ENCODE data around the gene RBM26. TPM values are rescaled to one million over a fixed set of nuclear protein-coding genes. Genes with fewer than 3 reads are reported as not detected.

Gene RBM26
- total and polyA plus RNA-seq, 2 of the 4 experiments (the other 2 are of a cell fraction) = 17.6 to 18.1 TPM

DNA sequence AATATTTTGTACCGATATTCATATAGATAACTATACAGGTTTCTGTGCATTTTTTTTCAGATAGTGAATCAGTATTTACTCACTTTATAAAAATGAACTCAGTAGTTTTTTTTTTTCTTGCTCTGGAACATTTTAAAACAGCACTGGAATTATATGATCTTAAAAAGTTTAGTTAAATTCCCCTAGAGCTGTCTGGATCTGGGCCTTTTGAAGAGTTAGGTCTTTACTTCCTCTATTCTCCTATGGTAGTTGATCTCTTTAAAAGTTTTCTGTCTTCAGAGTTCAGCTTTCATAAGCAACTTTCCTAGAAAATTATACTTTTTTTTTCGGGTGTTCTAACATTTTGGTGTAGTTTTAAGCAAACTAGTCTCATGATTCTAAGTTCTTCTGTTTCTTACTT, 21.8 kb upstream of the RBM26 start:
- POLR2A ChIA-PET (ENCODE audit: unreplicated experiment) = no interaction called here
- intact Hi-C loops (cut with micrococcal nuclease) (loop anchor here (10.0 kb wide), 1 partner anchor 917 kb away; the partner anchor contains the start of gene SPRY2), dilution Hi-C loops (cut with HindIII; ENCODE audit: low sequenced_read_pairs, unreplicated experiment) (loop anchor here (25.0 kb wide), 1 partner anchor 109 kb away; no protein-coding TSS in a partner anchor), in situ Hi-C loops (cut with MboI; ENCODE audit: low sequenced_read_pairs) (loop anchor here (5.0 kb wide), 1 partner anchor 114 kb away; no protein-coding TSS in a partner anchor)
- Histone ChIP-seq H4K91ac (ENCODE audit: insufficient read depth, low read depth, low read length) (no peak overlapping the region), H2BK120ac (ENCODE audit: low read depth, low read length) (no peak overlapping the region), H3K4me3 (ENCODE audit: insufficient read depth, low read depth, low read length) (no peak overlapping the region), H2BK20ac (ENCODE audit: low read depth, low read length) (no peak overlapping the region), H2AK9ac (replicated peaks; ENCODE audit: low read depth, low read length, poor library complexity) (no peak overlapping the region), H3K27me3 (ENCODE audit: control insufficient read depth, insufficient read depth, low read length) (no peaks in the 10 kb centered on the region), H4K20me1 (ENCODE audit: insufficient read depth, low read length) (no peaks in the 10 kb centered on the region), H2AFZ (replicated peaks; ENCODE audit: low read length, poor library complexity) (no peak overlapping the region), H3K14ac (replicated peaks; ENCODE audit: low read depth, low read length) (no peak overlapping the region), H3K9me3 (ENCODE audit: control insufficient read depth, insufficient read depth, low read length) (no peaks in the 10 kb centered on the region), H3K9ac (ENCODE audit: low read depth, low read length) (no peak overlapping the region), H2BK15ac (ENCODE audit: low read depth, low read length) (no peak overlapping the region), H3K56ac (ENCODE audit: extremely low read depth, insufficient read depth, low read length) (no peak overlapping the region), H3K4ac (ENCODE audit: low read depth, low read length) (no peak overlapping the region), H4K5ac (ENCODE audit: low read depth, low read length) (no peak overlapping the region), H2BK5ac (ENCODE audit: low read depth, low read length, poor library complexity, severe bottlenecking) (no peak overlapping the region), H3K36me3 (ENCODE audit: control insufficient read depth, insufficient read depth, low read length) (no peaks in the 10 kb centered on the region), H3K79me1 (ENCODE audit: low read depth in 1 of 2, low read length in 2 of 2) (no peaks in the 10 kb centered on the region), H3K27ac (ENCODE audit: insufficient read depth, low read length) (no peak overlapping the region), H3K4me2 (ENCODE audit: low read depth, low read length) (no peak overlapping the region), H3K4me1 (ENCODE audit: control insufficient read depth, insufficient read depth, low read length) (no peaks in the 10 kb centered on the region), H2AK5ac (ENCODE audit: low read depth, low read length) (no peak overlapping the region), H3K9me1 (ENCODE audit: insufficient read depth, low read length) (no peaks in the 10 kb centered on the region), H3K18ac (ENCODE audit: low read depth, low read length) (no peak overlapping the region), H3K23ac (ENCODE audit: low read depth, low read length) (no peak overlapping the region), H4K8ac (ENCODE audit: low read depth in 2 of 2, low read length in 2 of 2) (no peak overlapping the region)
- no CpG with 5 or more reads among the region's 2 CpGs for WGBS, 2 experiments (ENCODE audit: extremely low coverage in 2 of 2, insufficient read length in 1 of 2)
- CTCF ChIA-PET = no interaction called here
- no TSS peak for BruUV-seq (replicated peaks)
- ATAC-seq (ENCODE audit: low read depth) (no peak), DNase-seq (no peak)
- TF ChIP-seq RFX5 (IDR thresholded peaks at IDR 0.05; ENCODE audit: low read depth, low read length) (no peak), CEBPB (IDR thresholded peaks at IDR 0.05; ENCODE audit: low read depth, low read length) (no peak), USF2 (IDR thresholded peaks at IDR 0.05; ENCODE audit: low read depth, low read length) (no peak), RAD21 (IDR thresholded peaks at IDR 0.05; ENCODE audit: low read length) (no peak), FOS (IDR thresholded peaks at IDR 0.05; ENCODE audit: low read depth, low read length) (no peak), BHLHE40 (IDR thresholded peaks at IDR 0.05; ENCODE audit: low read depth, low read length) (no peak), SMC3 (IDR thresholded peaks at IDR 0.05; ENCODE audit: low read depth, low read length) (no peak), ELK1 (IDR thresholded peaks at IDR 0.05; ENCODE audit: borderline replicate concordance, low read depth, low read length) (no peak)
- TF ChIP-seq, protein P1, sequence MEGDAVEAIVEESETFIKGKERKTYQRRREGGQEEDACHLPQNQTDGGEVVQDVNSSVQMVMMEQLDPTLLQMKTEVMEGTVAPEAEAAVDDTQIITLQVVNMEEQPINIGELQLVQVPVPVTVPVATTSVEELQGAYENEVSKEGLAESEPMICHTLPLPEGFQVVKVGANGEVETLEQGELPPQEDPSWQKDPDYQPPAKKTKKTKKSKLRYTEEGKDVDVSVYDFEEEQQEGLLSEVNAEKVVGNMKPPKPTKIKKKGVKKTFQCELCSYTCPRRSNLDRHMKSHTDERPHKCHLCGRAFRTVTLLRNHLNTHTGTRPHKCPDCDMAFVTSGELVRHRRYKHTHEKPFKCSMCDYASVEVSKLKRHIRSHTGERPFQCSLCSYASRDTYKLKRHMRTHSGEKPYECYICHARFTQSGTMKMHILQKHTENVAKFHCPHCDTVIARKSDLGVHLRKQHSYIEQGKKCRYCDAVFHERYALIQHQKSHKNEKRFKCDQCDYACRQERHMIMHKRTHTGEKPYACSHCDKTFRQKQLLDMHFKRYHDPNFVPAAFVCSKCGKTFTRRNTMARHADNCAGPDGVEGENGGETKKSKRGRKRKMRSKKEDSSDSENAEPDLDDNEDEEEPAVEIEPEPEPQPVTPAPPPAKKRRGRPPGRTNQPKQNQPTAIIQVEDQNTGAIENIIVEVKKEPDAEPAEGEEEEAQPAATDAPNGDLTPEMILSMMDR (conservative IDR thresholded peaks at IDR 0.05; ENCODE audit: low read depth, low read length) = no peak

Measured in IMR-90 (cell line).